Left renal cortex interstitium (tissue), 4 donors: ENCODE results near the gene HS6ST2. TPM values are rescaled to one million over a fixed set of nuclear protein-coding genes. Genes with fewer than 3 reads are reported as not detected.

ENCODE experiments used
- DNase-seq, 4 donors: peaks; one replicate each; pipeline ENCODE4 v3.0.0-alpha.2; 2013; ENCODE audit warnings: low read depth in 4 of 4, low spot score in 2 of 4, missing footprints in 1 of 4
- polyA plus RNA-seq, 4 donors: library from polyadenylated mRNA; unstranded; fragments of 120-200 nt; gene quantifications; one replicate each; pipeline ENCODE4 v1.2.1, GENCODE V29; 2013; ENCODE audit not compliant: insufficient read length in 4 of 4

The HS6ST2 gene
- polyA plus RNA-seq, 4 donors, result 20.8 to 27.8 (median 22.5) TPM

GRCh38 chrX:132855780-132856341 lies 102.6 kb downstream of the HS6ST2 start:
- no peak for DNase-seq

- no peak for DNase-seq
These were observed 105.4 kb downstream of the HS6ST2 start for GRCh38 chrX:132853040-132853439.

GRCh38 chrX:132848296-132848970 lies 110.0 kb downstream of the HS6ST2 start:
- DNase-seq, result no peak

GRCh38 chrX:132843363-132843762 lies 115.1 kb downstream of the HS6ST2 start:
- DNase-seq, result no peak

GRCh38 chrX:132842460-132843238 lies 115.8 kb downstream of the HS6ST2 start:
- no peak for DNase-seq

GRCh38 chrX:132837967-132838366 lies 120.5 kb downstream of the HS6ST2 start:
- no peak for DNase-seq

GRCh38 chrX:132837126-132837525 lies 121.3 kb downstream of the HS6ST2 start:
- no peak for DNase-seq

- DNase-seq, result no peak
These were observed 122.0 kb downstream of the HS6ST2 start for GRCh38 chrX:132836471-132836870.

- no peak for DNase-seq
These were observed 123.7 kb downstream of the HS6ST2 start for GRCh38 chrX:132834741-132835140.

GRCh38 chrX:132834109-132834508 lies 124.3 kb downstream of the HS6ST2 start:
- DNase-seq, result no peak

GRCh38 chrX:132833373-132833772 lies 125.1 kb downstream of the HS6ST2 start:
- no peak for DNase-seq

- DNase-seq, result no peak
These were observed 127.0 kb downstream of the HS6ST2 start for GRCh38 chrX:132831336-132831973.

- no peak for DNase-seq
These were observed 135.8 kb downstream of the HS6ST2 start for GRCh38 chrX:132822634-132823012.

GRCh38 chrX:132821974-132822633 lies 136.3 kb downstream of the HS6ST2 start:
- no peak for DNase-seq

- no peak for DNase-seq
These were observed 137.8 kb downstream of the HS6ST2 start for GRCh38 chrX:132820675-132821074.

- no peak for DNase-seq
These were observed 138.6 kb downstream of the HS6ST2 start for GRCh38 chrX:132819711-132820264.

- no peak for DNase-seq
These were observed 139.8 kb downstream of the HS6ST2 start for GRCh38 chrX:132818638-132819037.

GRCh38 chrX:132815643-132816042 lies 142.8 kb downstream of the HS6ST2 start:
- DNase-seq, result no peak

- no peak for DNase-seq
These were observed 147.3 kb downstream of the HS6ST2 start for GRCh38 chrX:132810964-132811712.

- DNase-seq, result no peak
These were observed 147.9 kb downstream of the HS6ST2 start for GRCh38 chrX:132810488-132810887.
